K562 (cell line): ENCODE measurements around the gene RNF144A. TPM values are rescaled to one million over a fixed set of nuclear protein-coding genes. Genes with fewer than 3 reads are reported as not detected.

Experiments
- ESRRA ChIP-seq: fragments of 450-650 bp; IDR thresholded peaks from 2 replicates; pipeline ENCODE4 v1.6.1; 2014; ENCODE audit warnings: low read depth, mild to moderate bottlenecking, moderate library complexity, borderline replicate concordance
- ETS2 ChIP-seq: IDR thresholded peaks from 2 replicates; pipeline ENCODE4 v1.6.1; 2016; ENCODE audit warnings: borderline replicate concordance, missing genetic modification characterization, mild to moderate bottlenecking, moderate library complexity, missing compliant biosample characterization; ENCODE audit not compliant: poor library complexity, severe bottlenecking
- JUND ChIP-seq, 2 experiments: IDR thresholded peaks; 2 replicates in 1 of 2; 3 replicates in 1 of 2; pipeline ENCODE4 v1.6.1; 2011; ENCODE audit warnings: borderline replicate concordance in 2 of 2, low read depth in 2 of 2, low read length in 2 of 2, improper control_type of control experiment in 1 of 2, missing biosample characterization in 1 of 2, missing genetic modification characterization in 1 of 2, missing genetic modification reagents in 1 of 2
- KAT7 ChIP-seq: sonication (generic); formaldehyde crosslinking; IDR thresholded peaks from 2 replicates; pipeline ENCODE4 v1.8.0; 2022; ENCODE audit warnings: missing genetic modification reagents, mild to moderate bottlenecking, borderline replicate concordance
- KDM5B ChIP-seq: fragments of 200-600 bp; sonication (generic); IDR thresholded peaks from 2 replicates; pipeline ENCODE4 v1.6.1; 2012; ENCODE audit warnings: low read depth, mild to moderate bottlenecking, moderate library complexity, low read length, control low read depth, inconsistent platforms; ENCODE audit not compliant: insufficient replicate concordance
- PATZ1 ChIP-seq: fragments of 250-450 bp; sonication (Bioruptor Pico); IDR thresholded peaks from 2 replicates; pipeline ENCODE4 v1.5.0; 2020; ENCODE audit warnings: mild to moderate bottlenecking, borderline replicate concordance
- RAD51 ChIP-seq: fragments of 450-650 bp; IDR thresholded peaks from 2 replicates; pipeline ENCODE4 v1.7.1; 2016; ENCODE audit warnings: low read depth, mild to moderate bottlenecking, borderline replicate concordance
- SMARCE1 ChIP-seq: fragments of 450-650 bp; IDR thresholded peaks from 2 replicates; pipeline ENCODE4 v1.7.1; 2016; ENCODE audit warnings: mild to moderate bottlenecking
- SP1 ChIP-seq: sonication (generic); formaldehyde crosslinking; IDR thresholded peaks from 2 replicates; pipeline ENCODE4 v1.8.1; 2022; ENCODE audit warnings: mild to moderate bottlenecking, missing genetic modification reagents
- SP2 ChIP-seq: IDR thresholded peaks from 2 replicates; pipeline ENCODE4 v1.6.1; 2011; ENCODE audit warnings: mild to moderate bottlenecking, low read depth, low read length, moderate library complexity; ENCODE audit not compliant: poor library complexity, severe bottlenecking; ENCODE audit errors: extremely low read depth
- SRSF1 ChIP-seq: fragments of 200-400 bp; formaldehyde crosslinking; IDR thresholded peaks from 2 replicates; pipeline ENCODE4 v1.6.1; 2017; ENCODE audit warnings: mild to moderate bottlenecking, low read depth, low read length, moderate library complexity
- U2AF2 ChIP-seq: fragments of 200-400 bp; formaldehyde crosslinking; optimal IDR thresholded peaks from 2 replicates; pipeline ENCODE3; 2017; ENCODE audit warnings: low read depth, mild to moderate bottlenecking, low read length
- ZC3H11A ChIP-seq: IDR thresholded peaks from 2 replicates; pipeline ENCODE4 v1.6.1; 2012; ENCODE audit warnings: low read depth, low read length, improper control_type of control experiment
- ZNF395 ChIP-seq: fragments of 200-800 bp; sonication (Bioruptor generic); IDR thresholded peaks from 2 replicates; pipeline ENCODE4 v1.6.1; 2017; ENCODE audit warnings: missing genetic modification characterization, missing compliant biosample characterization
- polyA plus RNA-seq, 8 experiments: library from polyadenylated mRNA; depleted of rRNA in 4 of 8; stranded (reverse) in 5 of 8; unstranded in 3 of 8; fragments of >200 nt; fragmentation: Nextera tagmentation in 2 of 8; fragmentation: Illumina TruSeq in 1 of 8; extraction: Ambion mirVana in 2 of 8; extraction: Trizol in 1 of 8; gene quantifications; 2 replicates each; pipeline versions ENCODE4 v1.2.1 to v1.2.3, GENCODE V29; 2011 to 2014; ENCODE audit warnings: inconsistent platforms in 1 of 8, missing spikeins in 1 of 8
- total RNA-seq, 7 experiments: library from RNA; depleted of rRNA in 6 of 7; stranded (reverse); fragments of >200 nt in 6 of 7; fragmentation: Illumina TruSeq in 2 of 7; extraction: Trizol in 2 of 7; gene quantifications; 2 replicates each; pipeline versions ENCODE4 v1.2.1 to v1.2.3, GENCODE V29; 2011 to 2021; ENCODE audit warnings: low replicate concordance in 1 of 7

The RNF144A gene
- total and polyA plus RNA-seq, 9 of the 15 experiments (the other 6 are each of a cell fraction or from before 2014, with no cell fraction given) = 0.96 to 11.3 (median 6.2) TPM

- no peak for TF ChIP-seq RAD51
- TF ChIP-seq SP1 (CRISPR knock-in tag) = 0 out of 2 replicates have a peak, but pooled peaks have one; percentile 21
- no peak for TF ChIP-seq SRSF1
- TF ChIP-seq ESRRA = peak; percentile 93; the same call in 1 of the 2 replicates
- peak; percentile 71 for TF ChIP-seq JUND (IDR thresholded peaks at IDR 0.05; ENCODE audit: borderline replicate concordance, low read depth, low read length)
- peak; percentile 18; the same call in 1 of the 3 replicates for TF ChIP-seq JUND (tag; IDR thresholded peaks at IDR 0.05; ENCODE audit: borderline replicate concordance, low read depth, low read length)
- TF ChIP-seq ZC3H11A = no peak
- TF ChIP-seq SMARCE1 = peak; percentile 96
- TF ChIP-seq KAT7 = no peak
- TF ChIP-seq ETS2 (tag) = no peak
- TF ChIP-seq U2AF2 = no peak
- no peak for TF ChIP-seq KDM5B
- no peak for TF ChIP-seq PATZ1 (CRISPR knock-in tag)
- no peak for TF ChIP-seq SP2
- no peak for TF ChIP-seq ZNF395 (CRISPR knock-in tag)
Observed at GRCh38 chr2:6909431-6910385, 7.5 kb upstream of the RNF144A start (continued).
